ENCODE measurements around the gene TBC1D5. TPM values are rescaled to one million over a fixed set of nuclear protein-coding genes. Genes with fewer than 3 reads are reported as not detected.

TBC1D5 gene
- total and polyA plus RNA-seq, 12 donors, result 6.7 to 35.6 (median 30.5) TPM

- Histone ChIP-seq H3K27me3 (no peaks in the 10 kb centered on the region), H3K36me3 (peaks cover 0 to 22% (median 0%) of the 10 kb centered on the region in 9 donors), H3K4me1 (no peaks in the 10 kb centered on the region), H3K9me3 (peaks cover 0 to 15% (median 0%) of the 10 kb centered on the region in 11 donors), H3K4me3 (no peak overlapping the region), H3K27ac (no peak overlapping the region)
- no peak for TF ChIP-seq CTCF (IDR thresholded peaks at IDR 0.05)
- intact Hi-C loops (cut with DNase I), result no loop called here
- ATAC-seq (no peak), DNase-seq (no peak)
- WGBS, 2 donors, result 97 to 98% methylated on average over 2 of the region's 2 CpGs
Observed at GRCh38 chr3:17219593-17219992, 522.8 kb downstream of the TBC1D5 start.

GRCh38 chr3:17218587-17218986, 523.8 kb downstream of the TBC1D5 start:
- Histone ChIP-seq H3K27ac (no peak overlapping the region), H3K4me3 (no peak overlapping the region), H3K4me1 (no peaks in the 10 kb centered on the region), H3K9me3 (peaks cover 0 to 15% (median 0%) of the 10 kb centered on the region in 11 donors), H3K36me3 (peaks cover 0 to 27% (median 0%) of the 10 kb centered on the region in 9 donors), H3K27me3 (no peaks in the 10 kb centered on the region)
- DNase-seq (no peak), ATAC-seq (no peak)
- intact Hi-C loops (cut with DNase I), result no loop called here
- 49 to 96% methylated on average over 1 of the region's 1 CpG for WGBS, 2 donors
- no peak for TF ChIP-seq CTCF (IDR thresholded peaks at IDR 0.05)

GRCh38 chr3:17217588-17217987, 524.8 kb downstream of the TBC1D5 start:
- intact Hi-C loops (cut with DNase I), result no loop called here
- no peak for ATAC-seq

GRCh38 chr3:17213102-17213501, 529.3 kb downstream of the TBC1D5 start:
- DNase-seq (no peak), ATAC-seq (no peak)
- intact Hi-C loops (cut with DNase I), result no loop called here
- Histone ChIP-seq H3K9me3 (no peaks in the 10 kb centered on the region), H3K4me3 (no peak overlapping the region), H3K4me1 (peaks cover 0 to 5% (median 0%) of the 10 kb centered on the region in 9 donors), H3K36me3 (peaks cover 0 to 34% (median 3%) of the 10 kb centered on the region in 9 donors), H3K27ac (no peak overlapping the region), H3K27me3 (no peaks in the 10 kb centered on the region)
- no peak for TF ChIP-seq CTCF (IDR thresholded peaks at IDR 0.05)
- WGBS, 2 donors, result 97 to 99% methylated on average over 3 of the region's 3 CpGs

More at GRCh38 chr3:17217588-17217987, 524.8 kb downstream of the TBC1D5 start:
- no peak for TF ChIP-seq CTCF (IDR thresholded peaks at IDR 0.05)
- Histone ChIP-seq H3K36me3 (peaks cover 0 to 37% (median 3%) of the 10 kb centered on the region in 9 donors), H3K27me3 (no peaks in the 10 kb centered on the region), H3K9me3 (peaks cover 0 to 15% (median 0%) of the 10 kb centered on the region in 11 donors), H3K4me3 (no peak overlapping the region), H3K27ac (no peak overlapping the region), H3K4me1 (no peaks in the 10 kb centered on the region)
- DNase-seq, result no peak
